OCI-LY3 (cell line): Measurements from ENCODE around the gene LRRC41.
"Not testable (repeated sequence)": the region's sequence is repeated elsewhere in the genome, so short reads cannot be mapped to it uniquely, and the experiment has no call there.

Experiments used
- H2AFZ ChIP-seq: fragments of 200-600, 300-600 bp; shearing (Covaris generic); 2 replicates; pipeline ENCODE4 v1.6.0; 2014; ENCODE audit warnings: antibody characterized with exemption, low read depth, low read length
- H3K27ac ChIP-seq: fragments of 200-600, 300-600 bp; sonication (generic); 2 replicates; pipeline ENCODE4 v1.5.1; 2014; ENCODE audit warnings: mild to moderate bottlenecking, low read length, moderate library complexity, mixed read lengths
- H3K27me3 ChIP-seq: fragments of 200-600, 300-600 bp; sonication (generic); 2 replicates; pipeline ENCODE4 v1.6.1; 2014; ENCODE audit warnings: low read depth, low read length, mixed read lengths
- H3K36me3 ChIP-seq: fragments of 200-600, 300-600 bp; sonication (generic); replicated peaks from 2 replicates; pipeline ENCODE3; 2014; ENCODE audit warnings: low read depth, low read length, mixed read lengths
- H3K4me1 ChIP-seq: fragments of 300-600, 200-600 bp; sonication (generic); 2 replicates; pipeline ENCODE4 v1.6.1; 2014; ENCODE audit warnings: low read length, mixed read lengths
- H3K4me2 ChIP-seq: fragments of 200-600, 300-600 bp; sonication (generic); 2 replicates; pipeline ENCODE4 v1.6.1; 2014; ENCODE audit warnings: low read length, mixed read lengths
- H3K4me3 ChIP-seq: fragments of 300-600, 200-600 bp; sonication (generic); 2 replicates; pipeline ENCODE4 v1.5.1; 2014; ENCODE audit warnings: antibody characterized with exemption, mild to moderate bottlenecking, low read length, moderate library complexity
- H3K79me2 ChIP-seq: fragments of 300-600, 200-600 bp; shearing (Covaris generic); 2 replicates; pipeline ENCODE4 v1.6.1; 2014; ENCODE audit warnings: mild to moderate bottlenecking, low read length, mixed read lengths
- H3K9ac ChIP-seq: fragments of 300-600, 200-600 bp; shearing (Covaris generic); 2 replicates; pipeline ENCODE4 v1.6.0; 2014; ENCODE audit warnings: mild to moderate bottlenecking, low read length, moderate library complexity
- H3K9me3 ChIP-seq: fragments of 200-600, 300-600 bp; shearing (Covaris generic); 2 replicates; pipeline ENCODE4 v1.6.1; 2014; ENCODE audit warnings: low read length, mixed read lengths; ENCODE audit not compliant: insufficient read depth
- H4K20me1 ChIP-seq: fragments of 200-600, 300-600 bp; sonication (generic); 2 replicates; pipeline ENCODE4 v1.6.1; 2016; ENCODE audit warnings: low read length, mixed read lengths; ENCODE audit not compliant: insufficient read depth
- CTCF ChIP-seq: fragments of 200-600, 300-600 bp; sonication (generic); IDR thresholded peaks from 2 replicates; pipeline ENCODE4 v1.5.1; 2014; ENCODE audit warnings: antibody characterized with exemption, low read length, low read depth
- EZH2phosphoT487 ChIP-seq: fragments of 200-600 bp; shearing (Covaris generic); IDR thresholded peaks from 2 replicates; pipeline ENCODE4 v1.6.1; 2018; ENCODE audit warnings: antibody characterized with exemption, mixed run types, low read depth

Gene LRRC41

GRCh38 chr1:46334030-46334384, 30.6 kb upstream of the LRRC41 start:
- TF ChIP-seq EZH2phosphoT487: no peak
- no peak for TF ChIP-seq CTCF
- no peaks in the 10 kb centered on the region for H3K9me3 ChIP-seq
- peak overlapping the region; percentile 28; the same call in 1 of the 2 replicates for H3K4me3 ChIP-seq
- peaks cover 4% of the 10 kb centered on the region for H3K36me3 ChIP-seq
- H4K20me1 ChIP-seq: no peaks in the 10 kb centered on the region
- H3K9ac ChIP-seq: peak overlapping the region; percentile 19; the same call in 1 of the 2 replicates
- peak overlapping the region; percentile 95 for H3K4me2 ChIP-seq
- no peaks in the 10 kb centered on the region for H3K27me3 ChIP-seq
- H3K4me1 ChIP-seq: peaks cover 33% of the 10 kb centered on the region
- peak overlapping the region; percentile 100 for H3K27ac ChIP-seq
- H2AFZ ChIP-seq: no peak overlapping the region
- H3K79me2 ChIP-seq: peaks cover 42% of the 10 kb centered on the region

- H3K27me3 ChIP-seq: no peaks in the 10 kb centered on the region
- H3K4me3 ChIP-seq: peak overlapping the region; percentile 72
- peaks cover 48% of the 10 kb centered on the region for H3K79me2 ChIP-seq
- H2AFZ ChIP-seq: no peak overlapping the region
- H3K36me3 ChIP-seq: peaks cover 4% of the 10 kb centered on the region
- no peaks in the 10 kb centered on the region for H4K20me1 ChIP-seq
- peak overlapping the region; percentile 96 for H3K9ac ChIP-seq
- TF ChIP-seq CTCF (peak; percentile 53), EZH2phosphoT487 (no peak)
- peak overlapping the region; percentile 100 for H3K27ac ChIP-seq
- H3K4me1 ChIP-seq: peaks cover 32% of the 10 kb centered on the region
- no peaks in the 10 kb centered on the region for H3K9me3 ChIP-seq
- H3K4me2 ChIP-seq: peak overlapping the region; percentile 95
Measured at GRCh38 chr1:46333300-46334029, 30.0 kb upstream of the LRRC41 start.

GRCh38 chr1:46331786-46332540, 28.5 kb upstream of the LRRC41 start:
- H3K36me3 ChIP-seq, H3K27me3 ChIP-seq, H4K20me1 ChIP-seq, H2AFZ ChIP-seq, H3K9me3 ChIP-seq: not testable (repeated sequence)
- Histone ChIP-seq H3K27ac (peak overlapping the region; percentile 100), H3K79me2 (peaks cover 63% of the 10 kb centered on the region), H3K9ac (peak overlapping the region; percentile 100), H3K4me3 (peak overlapping the region; percentile 95), H3K4me2 (peak overlapping the region; percentile 65), H3K4me1 (peaks cover 46% of the 10 kb centered on the region)

- H3K4me1 ChIP-seq: peaks cover 57% of the 10 kb centered on the region
- not testable (repeated sequence) for H3K27me3 ChIP-seq, H4K20me1 ChIP-seq, H3K9me3 ChIP-seq, H2AFZ ChIP-seq
- peak overlapping the region; percentile 95 for H3K4me3 ChIP-seq
- peaks cover 74% of the 10 kb centered on the region for H3K79me2 ChIP-seq
- peak overlapping the region; percentile 95 for H3K9ac ChIP-seq
- H3K36me3 ChIP-seq: peaks cover 14% of the 10 kb centered on the region
- peak overlapping the region; percentile 100 for H3K27ac ChIP-seq
- peak overlapping the region; percentile 82 for H3K4me2 ChIP-seq
Measured at GRCh38 chr1:46330381-46330780, 27.0 kb upstream of the LRRC41 start.

GRCh38 chr1:46329807-46330206, 26.4 kb upstream of the LRRC41 start:
- H2AFZ ChIP-seq, H3K27me3 ChIP-seq, H4K20me1 ChIP-seq, H3K9me3 ChIP-seq: not testable (repeated sequence)
- peak overlapping the region; percentile 82 for H3K4me2 ChIP-seq
- peaks cover 60% of the 10 kb centered on the region for H3K4me1 ChIP-seq
- peak overlapping the region; percentile 95 for H3K4me3 ChIP-seq
- peaks cover 79% of the 10 kb centered on the region for H3K79me2 ChIP-seq
- H3K9ac ChIP-seq: peak overlapping the region; percentile 95
- H3K36me3 ChIP-seq: peaks cover 19% of the 10 kb centered on the region
- peak overlapping the region; percentile 100 for H3K27ac ChIP-seq

GRCh38 chr1:46328182-46328581, 24.8 kb upstream of the LRRC41 start:
- Histone ChIP-seq H3K36me3 (peaks cover 24% of the 10 kb centered on the region), H3K9ac (peak overlapping the region; percentile 95), H3K27ac (peak overlapping the region; percentile 100), H3K4me2 (peak overlapping the region; percentile 82), H3K79me2 (peaks cover 88% of the 10 kb centered on the region), H3K4me3 (peak overlapping the region; percentile 95), H3K4me1 (peaks cover 57% of the 10 kb centered on the region)
- not testable (repeated sequence) for H3K27me3 ChIP-seq, H2AFZ ChIP-seq, H3K9me3 ChIP-seq, H4K20me1 ChIP-seq

GRCh38 chr1:46325285-46326076, 22.1 kb upstream of the LRRC41 start:
- Histone ChIP-seq H3K4me1 (peaks cover 74% of the 10 kb centered on the region), H3K79me2 (peaks cover 94% of the 10 kb centered on the region), H3K4me3 (peak overlapping the region; percentile 45), H3K36me3 (peaks cover 25% of the 10 kb centered on the region), H3K27ac (peak overlapping the region; percentile 100), H3K9ac (peak overlapping the region; percentile 95; the same call in 1 of the 2 replicates), H3K4me2 (peak overlapping the region; percentile 82)
- H2AFZ ChIP-seq, H4K20me1 ChIP-seq, H3K27me3 ChIP-seq, H3K9me3 ChIP-seq: not testable (repeated sequence)
